Motor neuron (in vitro differentiated cells): ENCODE data around the gene C9orf153. TPM values are rescaled to one million over a fixed set of nuclear protein-coding genes. Genes with fewer than 3 reads are reported as not detected.
"Not testable (repeated sequence)": the region's sequence is repeated elsewhere in the genome, so short reads cannot be mapped to it uniquely, and the experiment has no call there.

Experiments used
- ATAC-seq, 8 experiments: fragments of 200-7000 bp; cut with Tn5 transposase; replicated peaks in 6 of 8; 2 replicates each; pipeline ENCODE4 v1.8.0; 2021; ENCODE audit warnings: mild to moderate bottlenecking in 8 of 8, moderate library complexity in 8 of 8
- H3K27ac ChIP-seq, 2 donors: fragments of 250-450 bp; sonication (Bioruptor Pico); 2 replicates each; pipeline ENCODE4 v1.9.0; 2021; ENCODE audit warnings: antibody characterized with exemption in 2 of 2, mild to moderate bottlenecking in 2 of 2, moderate library complexity in 1 of 2
- H3K4me1 ChIP-seq, 2 donors: fragments of 250-450 bp; sonication (Bioruptor Pico); replicated peaks in 1 of 2; 2 replicates each; pipeline ENCODE4 v1.6.1; 2021; ENCODE audit warnings: antibody characterized with exemption in 2 of 2, mild to moderate bottlenecking in 2 of 2, moderate library complexity in 1 of 2
- H3K4me3 ChIP-seq, 5 donors: fragments of 250-450 bp; sonication (Bioruptor Pico); 2 replicates each; pipeline ENCODE4 v1.9.0; 2021; ENCODE audit warnings: antibody characterized with exemption in 5 of 5, mild to moderate bottlenecking in 5 of 5, moderate library complexity in 4 of 5
- WGBS, 10 experiments: fragments of 450-650 bp; shearing (Covaris generic); methylation state at CpG; one replicate each; pipeline ENCODE4 v1.0.0; 2022; 5-methylcytosine and 5-hydroxymethylcytosine counted together
- in situ Hi-C, 9 experiments: fragments of 400-800 bp; cut with MboI; loops; one replicate each; pipeline ENCODE4 v1.15.0; 2021; ENCODE audit warnings: low sequenced_read_pairs in 9 of 9, low pct_unique_long_range_greater_than_20kb in 2 of 9; ENCODE audit not compliant: unreplicated experiment in 9 of 9
- total RNA-seq, 8 experiments: library from RNA; unstranded; fragments of 300-600 nt; gene quantifications; 2 replicates each; pipeline versions ENCODE4 v1.2.3 to v1.2.4, GENCODE V29; 2022

Gene C9orf153
- total RNA-seq, result 1 to 10 TPM in 2 of 8 experiments, under 1 TPM in 5, not detected in 1; 0.18 to 1.4 (median 0.49) TPM

GRCh38 chr9:86259557-86259956 is at the start of gene C9orf153:
TSS of gene C9orf153 (minus strand) at chr9:86259657. CDS start at chr9:86229603, 30,054 bp downstream.
- in situ Hi-C loops, result no loop called here

GRCh38 chr9:86308687-86309086 is 49.2 kb upstream of the C9orf153 start:
- H3K27ac ChIP-seq, result no peak overlapping the region
- no peaks in the 10 kb centered on the region for H3K4me1 ChIP-seq
- 50 to 100% (median 100%) methylated on average over 1 of the region's 1 CpG; no CpG with 5 or more reads in 2 of the 10 experiments for WGBS, 10 experiments
- H3K4me3 ChIP-seq, result no peak overlapping the region
- in situ Hi-C loops, result no loop called here
- no peak for ATAC-seq

More at GRCh38 chr9:86259557-86259956, at the start of gene C9orf153:
- peak in 3 of 8 experiments; percentile 21 to 39 (median 23) for ATAC-seq
- no peak within 1 kb of the TSS for H3K4me3 ChIP-seq
- H3K27ac ChIP-seq, result no peak within 1 kb of the TSS
- WGBS, 10 experiments, result 67 to 100% (median 92%) methylated on average over 2 to 3 of the region's 8 CpGs; no CpG with 5 or more reads in 7 of the 10 experiments
- peaks cover 2 to 17% of the 10 kb centered on the region in 2 donors for H3K4me1 ChIP-seq

GRCh38 chr9:86304236-86304730 is 44.8 kb upstream of the C9orf153 start:
- 40 to 100% (median 64%) methylated on average over 1 to 3 of the region's 3 CpGs for WGBS, 10 experiments
- no peak for ATAC-seq
- Histone ChIP-seq H3K27ac (no peak overlapping the region), H3K4me1 (no peaks in the 10 kb centered on the region), H3K4me3 (no peak overlapping the region)
- in situ Hi-C loops, result no loop called here

GRCh38 chr9:86303316-86303975 is 44.0 kb upstream of the C9orf153 start:
- WGBS, 10 experiments, result 80 to 100% (median 89%) methylated on average over 2 to 4 of the region's 4 CpGs
- no peak for ATAC-seq
- H3K4me1 ChIP-seq, result no peaks in the 10 kb centered on the region
- no peak overlapping the region for H3K4me3 ChIP-seq
- H3K27ac ChIP-seq, result no peak overlapping the region
- in situ Hi-C loops, result no loop called here

GRCh38 chr9:86301686-86302085 is 42.2 kb upstream of the C9orf153 start:
- in situ Hi-C loops, result no loop called here
- ATAC-seq, result no peak
- Histone ChIP-seq H3K27ac (no peak overlapping the region), H3K4me1 (no peaks in the 10 kb centered on the region), H3K4me3 (no peak overlapping the region)
- WGBS, 10 experiments, result 0 to 86% (median 64%) methylated on average over 1 of the region's 1 CpG; no CpG with 5 or more reads in 1 of the 10 experiments

GRCh38 chr9:86300701-86301100 is 41.2 kb upstream of the C9orf153 start:
- Histone ChIP-seq H3K4me1 (no peaks in the 10 kb centered on the region), H3K27ac (no peak overlapping the region), H3K4me3 (no peak overlapping the region)
- in situ Hi-C loops, result no loop called here
- ATAC-seq, result no peak
- WGBS, 10 experiments, result 67 to 100% (median 98%) methylated on average over 1 to 2 of the region's 2 CpGs

- Histone ChIP-seq H3K4me1 (no peaks in the 10 kb centered on the region), H3K4me3 (no peak overlapping the region), H3K27ac (no peak overlapping the region)
- no peak for ATAC-seq
- WGBS, 10 experiments, result 51 to 100% (median 94%) methylated on average over 1 to 9 of the region's 11 CpGs
- in situ Hi-C loops, result no loop called here
Measured at GRCh38 chr9:86298873-86299272, 39.4 kb upstream of the C9orf153 start.

GRCh38 chr9:86290341-86290740 is 30.9 kb upstream of the C9orf153 start:
- ATAC-seq, H3K27ac ChIP-seq, in situ Hi-C loops, H3K4me3 ChIP-seq: not testable (repeated sequence)
- 87 to 100% (median 95%) methylated on average over 2 to 5 of the region's 6 CpGs; no CpG with 5 or more reads in 2 of the 10 experiments for WGBS, 10 experiments
- H3K4me1 ChIP-seq, result peaks cover 7 to 28% of the 10 kb centered on the region in 2 donors

GRCh38 chr9:86288499-86289198 is 29.2 kb upstream of the C9orf153 start:
- Histone ChIP-seq H3K4me3 (no peak overlapping the region), H3K4me1 (peaks cover 7 to 28% of the 10 kb centered on the region in 2 donors), H3K27ac (no peak overlapping the region)
- in situ Hi-C loops, result no loop called here
- ATAC-seq, result peak in 7 of 8 experiments; percentile 33 to 68 (median 47)
- WGBS, 10 experiments, result 33 to 100% (median 64%) methylated on average over 1 to 6 of the region's 6 CpGs

- Histone ChIP-seq H3K27ac (peak overlapping the region; percentile 52 to 73), H3K4me1 (peaks cover 13 to 33% of the 10 kb centered on the region in 2 donors), H3K4me3 (peak overlapping the region in 1 of 5 donors; percentile 14)
- in situ Hi-C loops, result no loop called here
- peak in 2 of 8 experiments; percentile 5 to 6 for ATAC-seq
- WGBS, 10 experiments, result 0 to 70% (median 16%) methylated on average over 1 to 5 of the region's 7 CpGs; no CpG with 5 or more reads in 2 of the 10 experiments
Measured at GRCh38 chr9:86287013-86287412, 27.6 kb upstream of the C9orf153 start.

- no peak for ATAC-seq
- Histone ChIP-seq H3K4me3 (no peak overlapping the region), H3K4me1 (peaks cover 13 to 33% of the 10 kb centered on the region in 2 donors), H3K27ac (peak overlapping the region in 1 of 2 donors; percentile 73)
- WGBS, 10 experiments, result 0 to 68% (median 27%) methylated on average over 1 to 3 of the region's 3 CpGs; no CpG with 5 or more reads in 2 of the 10 experiments
- in situ Hi-C loops, result no loop called here
Measured at GRCh38 chr9:86286278-86286677, 26.8 kb upstream of the C9orf153 start.

GRCh38 chr9:86285261-86285660 is 25.8 kb upstream of the C9orf153 start:
- no peak overlapping the region for H3K27ac ChIP-seq
- 67 to 100% (median 91%) methylated on average over 1 to 2 of the region's 2 CpGs; no CpG with 5 or more reads in 2 of the 10 experiments for WGBS, 10 experiments
- no peak overlapping the region for H3K4me3 ChIP-seq
- H3K4me1 ChIP-seq, result peaks cover 20 to 42% of the 10 kb centered on the region in 2 donors
- in situ Hi-C loops, result no loop called here
- no peak for ATAC-seq

GRCh38 chr9:86282979-86283535 is 23.6 kb upstream of the C9orf153 start:
- Histone ChIP-seq H3K4me3 (peak overlapping the region; percentile 77 to 92 (median 85)), H3K27ac (peak overlapping the region; percentile 90 to 95), H3K4me1 (peaks cover 27 to 43% of the 10 kb centered on the region in 2 donors)
- ATAC-seq, result peak in 4 of 8 experiments; percentile 27 to 61 (median 49)
- in situ Hi-C loops, result no loop called here
- 0 to 100% (median 40%) methylated on average over 1 to 9 of the region's 12 CpGs; no CpG with 5 or more reads in 1 of the 10 experiments for WGBS, 10 experiments
